GM18526 (cell line): ENCODE results near the gene ABCA7.

Experiments used
- POLR2A ChIP-seq: IDR thresholded peaks from 3 replicates; pipeline ENCODE4 v1.6.1; 2011; ENCODE audit not compliant: insufficient read length; ENCODE audit errors: extremely low read depth

ABCA7 gene

DNA sequence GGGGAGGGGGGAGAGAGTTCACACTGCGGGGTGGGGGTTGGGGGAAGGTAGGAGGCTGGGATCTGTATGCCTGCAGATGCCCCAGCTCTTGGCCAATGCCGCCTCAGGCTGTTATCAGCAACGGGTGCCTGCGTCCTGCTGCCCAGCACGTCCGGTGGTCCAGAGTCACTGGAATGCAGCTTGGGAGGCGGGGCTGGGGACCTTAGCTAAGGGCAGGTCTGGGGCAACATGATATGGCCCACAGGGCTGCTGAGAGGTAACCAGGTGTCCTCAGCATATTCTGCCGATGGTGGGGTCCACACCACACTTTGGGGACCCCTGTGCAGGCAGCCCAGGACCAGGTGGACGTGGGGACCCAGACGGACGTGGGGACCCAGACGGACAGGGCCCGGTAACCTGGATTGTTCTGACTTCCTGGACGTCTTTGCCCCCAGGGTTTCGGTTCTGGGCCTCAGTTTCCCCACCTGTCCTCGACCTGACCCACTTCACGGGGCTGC, 26.4 kb downstream of the ABCA7 start:
- TF ChIP-seq POLR2A: no peak

DNA sequence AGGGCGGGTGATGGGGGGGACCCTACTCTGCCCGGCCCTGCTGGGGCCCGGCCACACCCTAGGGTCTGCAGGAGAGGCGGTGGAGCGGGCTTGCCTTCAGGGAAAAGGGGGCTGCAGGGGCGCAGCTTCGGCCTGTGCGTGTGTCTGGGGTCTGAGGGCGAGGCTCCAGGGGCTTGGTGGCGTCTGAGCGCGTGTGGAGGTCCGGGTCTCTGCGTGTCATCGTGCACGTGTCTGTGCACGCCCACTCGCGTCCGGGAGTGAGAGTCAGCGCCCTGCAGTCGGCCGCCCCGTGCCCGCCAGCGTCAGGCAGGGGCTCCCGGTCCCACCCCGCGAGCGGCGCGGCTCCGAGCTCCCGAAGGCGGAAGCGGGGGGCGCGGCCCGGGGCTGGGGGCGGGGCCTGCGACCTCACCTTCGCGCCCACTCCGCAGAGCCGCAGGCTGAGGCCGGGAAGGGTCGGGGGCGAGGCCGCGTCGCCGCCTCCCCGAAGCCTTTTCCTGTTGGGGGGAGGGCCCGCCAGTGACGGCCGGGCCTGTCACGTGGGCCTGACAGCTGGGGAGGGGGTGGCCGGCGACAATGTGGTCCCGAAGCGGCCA, 26.9 kb downstream of the ABCA7 start, which contains the start of gene ARHGAP45:
Gene ARHGAP45, plus strand, starts transcription at position 420 of the 593 bp plus-strand sequence. CDS start 239 bp downstream, outside the sequence.
- peak; percentile 28 for TF ChIP-seq POLR2A

DNA sequence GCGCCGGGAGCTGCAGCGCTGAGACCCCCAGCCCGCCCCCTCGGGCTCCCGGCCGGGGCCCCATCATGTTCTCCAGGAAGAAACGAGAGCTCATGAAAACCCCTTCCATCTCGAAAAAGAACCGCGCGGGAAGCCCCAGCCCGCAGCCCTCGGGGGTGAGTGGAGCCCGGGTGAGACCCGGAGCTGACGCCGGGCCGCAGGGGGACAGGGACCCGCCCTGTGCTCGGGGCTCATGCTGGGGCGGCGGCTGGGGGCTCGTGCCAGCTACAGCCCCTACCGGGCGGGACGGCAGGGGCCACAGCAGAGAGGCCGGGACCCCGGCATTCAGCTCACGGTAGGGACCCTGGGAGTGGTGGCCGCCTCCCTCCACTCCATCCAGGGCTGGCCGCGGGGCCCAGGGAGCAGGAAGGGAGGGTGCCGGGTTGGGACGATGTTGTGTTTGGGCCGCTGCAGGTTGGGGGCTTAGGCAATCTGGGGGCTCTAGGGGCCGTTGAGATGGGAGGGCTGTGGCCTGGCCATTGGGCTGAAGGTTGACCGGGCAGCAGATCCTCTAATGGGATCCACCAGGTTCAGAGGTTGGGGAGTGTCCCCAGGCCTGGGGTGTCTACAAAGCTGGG, 27.5 kb downstream of the ABCA7 start:
- no peak for TF ChIP-seq POLR2A

DNA sequence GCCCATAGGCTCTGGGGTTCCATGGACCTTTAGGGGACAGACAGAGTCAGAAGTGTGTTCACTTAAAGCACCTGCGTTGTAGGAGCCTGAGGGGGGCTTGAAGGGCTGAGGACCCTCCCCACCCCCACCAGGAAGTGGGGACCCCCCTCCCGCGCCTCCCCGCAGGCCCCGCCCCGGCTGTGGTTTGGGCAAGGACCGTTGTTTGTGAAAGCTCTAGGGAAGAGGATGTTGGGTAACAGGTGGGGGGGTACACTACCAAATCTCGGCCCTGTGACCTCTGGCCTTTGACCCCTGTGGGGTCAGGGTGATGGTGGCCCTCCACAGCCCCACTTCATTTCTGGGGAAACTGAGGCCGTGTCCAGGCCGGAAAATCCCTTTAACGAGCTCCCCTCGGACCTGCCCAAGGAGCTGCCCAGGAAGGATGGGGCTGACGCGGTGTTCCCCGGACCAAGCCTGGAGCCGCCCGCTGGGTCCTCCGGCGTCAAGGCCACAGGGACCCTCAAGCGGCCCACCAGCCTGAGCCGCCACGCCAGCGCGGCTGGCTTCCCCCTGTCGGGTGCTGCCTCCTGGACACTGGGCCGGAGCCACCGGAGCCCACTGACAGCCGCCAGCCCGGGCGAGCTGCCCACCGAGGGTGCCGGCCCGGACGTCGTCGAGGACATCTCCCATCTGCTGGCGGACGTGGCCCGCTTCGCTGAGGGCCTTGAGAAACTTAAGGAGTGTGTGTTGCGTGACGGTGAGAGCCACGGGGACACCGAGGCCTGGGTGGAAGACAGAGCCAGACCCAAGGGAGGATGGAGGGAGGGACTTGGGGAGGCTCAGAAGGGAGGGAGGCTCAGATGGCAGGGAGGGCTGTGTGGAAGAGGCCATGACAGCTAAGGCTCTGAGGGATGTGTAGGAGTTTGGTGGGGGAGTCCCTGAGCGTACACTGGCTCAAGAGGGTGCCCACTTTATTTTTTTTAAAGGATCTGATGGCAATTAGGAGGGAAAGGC, 28.4 kb downstream of the ABCA7 start:
- TF ChIP-seq POLR2A: peak; percentile 22

DNA sequence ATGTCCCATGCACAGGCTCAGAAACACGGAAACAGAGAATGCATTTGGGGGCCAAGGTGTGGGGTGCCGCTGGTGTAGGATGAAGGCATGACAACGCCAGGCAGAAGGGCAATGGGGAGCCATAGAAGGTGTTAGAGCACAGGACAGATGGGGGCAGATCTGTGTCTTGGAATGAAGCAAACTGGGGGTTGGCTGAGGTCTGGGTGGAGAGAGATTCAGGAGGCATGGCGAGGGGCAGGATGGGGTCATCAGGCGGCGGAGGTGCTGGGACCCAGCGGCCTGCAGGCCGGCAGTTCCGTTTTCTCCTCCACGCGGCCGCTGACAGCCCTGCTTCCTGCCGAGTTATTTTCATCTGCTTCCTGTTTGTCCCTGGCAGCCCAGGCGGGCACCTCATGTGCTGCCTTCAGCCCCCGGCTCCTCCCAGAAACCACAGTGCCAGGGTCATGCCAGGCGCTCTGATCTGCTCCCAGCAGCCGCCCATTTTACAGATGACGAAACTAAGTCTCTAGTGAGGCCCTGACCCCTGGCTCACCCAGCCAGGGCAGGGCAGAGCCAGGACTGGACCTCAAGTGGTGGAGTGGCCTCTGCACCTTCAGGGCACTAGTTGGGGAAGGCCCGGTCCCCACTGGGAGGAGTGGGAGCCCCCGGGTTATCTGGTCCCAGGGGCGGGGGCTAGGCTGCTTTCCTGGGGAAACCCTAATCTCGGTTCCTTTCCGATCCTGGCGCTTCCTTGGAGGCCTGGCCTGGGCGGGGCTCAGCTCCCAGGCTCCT, 29.3 kb downstream of the ABCA7 start:
- TF ChIP-seq POLR2A: peak; percentile 51

DNA sequence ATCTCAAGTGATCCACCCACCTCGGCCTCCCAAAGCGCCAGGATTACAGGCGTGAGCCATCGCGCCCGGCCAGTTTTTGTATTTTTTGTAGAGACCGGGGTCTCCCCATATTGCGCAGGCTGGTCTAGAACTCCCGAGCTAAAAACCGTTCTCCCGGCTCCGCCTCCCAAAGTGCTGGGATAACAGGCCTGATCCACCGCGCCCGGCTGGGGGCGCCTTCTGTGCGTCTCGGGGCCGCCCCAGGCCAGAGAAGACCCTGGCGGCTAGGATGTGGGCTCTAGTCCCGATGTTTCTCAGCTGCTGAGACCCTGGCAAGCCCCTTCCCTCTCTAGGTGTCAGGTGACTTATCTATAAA, 30.6 kb downstream of the ABCA7 start:
- TF ChIP-seq POLR2A: no peak

DNA sequence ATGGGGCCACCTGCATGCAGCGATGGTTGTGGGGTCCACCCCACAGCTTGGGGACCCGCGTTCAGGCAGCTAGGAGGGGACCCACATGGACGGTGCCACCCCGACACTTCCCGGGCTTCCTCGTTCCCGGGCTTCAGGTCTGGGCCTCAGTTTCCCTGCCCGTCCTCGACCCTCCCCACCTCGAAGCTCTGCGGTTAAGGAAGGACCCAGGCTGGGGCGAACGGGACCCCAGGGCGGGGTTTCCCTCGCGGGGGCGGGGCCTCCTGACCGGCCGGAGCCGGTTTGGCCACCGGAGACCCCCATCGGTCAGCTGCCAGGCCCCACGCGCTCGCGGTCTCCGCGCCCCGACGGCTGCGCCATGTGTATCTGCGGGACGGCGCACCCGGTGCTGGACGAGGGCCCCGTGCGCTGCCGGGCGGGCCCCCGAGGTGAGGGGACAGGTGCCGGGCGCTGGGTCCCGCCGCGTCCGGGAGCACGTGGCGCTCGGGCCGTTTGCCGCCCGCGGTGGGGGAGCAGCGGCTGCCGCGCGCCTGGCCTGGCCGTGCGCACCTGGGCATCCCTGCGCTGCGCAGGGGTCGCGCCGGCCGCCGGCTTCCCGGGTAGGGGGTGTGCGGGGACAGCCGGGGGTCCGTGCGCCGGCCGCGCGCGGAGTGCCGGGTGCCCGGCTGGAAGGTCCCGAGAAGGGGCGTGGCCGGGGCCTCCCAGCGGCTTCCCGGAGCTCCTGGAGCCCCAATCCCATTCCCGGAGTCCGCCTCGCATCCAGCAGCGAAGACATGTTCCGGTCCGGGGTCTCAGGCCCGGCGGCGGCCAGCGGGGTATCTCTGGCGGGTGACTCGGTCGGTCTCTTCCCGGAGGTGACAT, 31.3 kb downstream of the ABCA7 start:
- no peak for TF ChIP-seq POLR2A

DNA sequence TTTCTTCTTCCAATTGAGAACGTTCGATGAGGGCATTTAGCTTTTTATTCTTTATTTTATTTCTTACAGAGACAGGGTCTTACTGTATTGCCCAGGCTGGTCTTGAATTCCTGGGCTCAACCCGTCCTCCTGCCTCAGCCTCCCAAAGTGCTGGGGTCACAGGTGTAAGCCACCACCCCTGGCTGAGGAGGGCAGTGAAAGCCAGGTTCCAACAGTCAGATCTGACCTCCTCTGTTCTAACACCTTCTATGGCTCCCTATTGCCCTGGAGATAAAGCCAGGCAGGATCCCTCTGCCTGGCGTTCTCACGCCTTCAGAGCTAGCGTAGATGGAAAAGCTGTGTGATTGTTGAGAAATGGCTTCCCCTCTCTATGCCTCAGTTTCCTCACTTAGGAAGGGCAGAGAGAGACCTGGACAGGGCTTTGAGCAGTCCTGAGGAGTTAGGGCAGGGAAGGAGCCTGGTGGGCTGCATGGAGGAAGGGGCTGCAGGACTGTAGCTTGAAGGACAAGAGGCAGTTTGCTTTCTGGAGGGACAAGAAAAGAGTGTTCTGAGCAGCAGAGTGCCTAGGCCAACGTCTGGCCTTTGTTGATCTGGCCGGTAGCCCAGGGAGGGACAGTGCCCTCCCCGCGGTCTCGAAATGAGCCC, 32.6 kb downstream of the ABCA7 start:
- no peak for TF ChIP-seq POLR2A

DNA sequence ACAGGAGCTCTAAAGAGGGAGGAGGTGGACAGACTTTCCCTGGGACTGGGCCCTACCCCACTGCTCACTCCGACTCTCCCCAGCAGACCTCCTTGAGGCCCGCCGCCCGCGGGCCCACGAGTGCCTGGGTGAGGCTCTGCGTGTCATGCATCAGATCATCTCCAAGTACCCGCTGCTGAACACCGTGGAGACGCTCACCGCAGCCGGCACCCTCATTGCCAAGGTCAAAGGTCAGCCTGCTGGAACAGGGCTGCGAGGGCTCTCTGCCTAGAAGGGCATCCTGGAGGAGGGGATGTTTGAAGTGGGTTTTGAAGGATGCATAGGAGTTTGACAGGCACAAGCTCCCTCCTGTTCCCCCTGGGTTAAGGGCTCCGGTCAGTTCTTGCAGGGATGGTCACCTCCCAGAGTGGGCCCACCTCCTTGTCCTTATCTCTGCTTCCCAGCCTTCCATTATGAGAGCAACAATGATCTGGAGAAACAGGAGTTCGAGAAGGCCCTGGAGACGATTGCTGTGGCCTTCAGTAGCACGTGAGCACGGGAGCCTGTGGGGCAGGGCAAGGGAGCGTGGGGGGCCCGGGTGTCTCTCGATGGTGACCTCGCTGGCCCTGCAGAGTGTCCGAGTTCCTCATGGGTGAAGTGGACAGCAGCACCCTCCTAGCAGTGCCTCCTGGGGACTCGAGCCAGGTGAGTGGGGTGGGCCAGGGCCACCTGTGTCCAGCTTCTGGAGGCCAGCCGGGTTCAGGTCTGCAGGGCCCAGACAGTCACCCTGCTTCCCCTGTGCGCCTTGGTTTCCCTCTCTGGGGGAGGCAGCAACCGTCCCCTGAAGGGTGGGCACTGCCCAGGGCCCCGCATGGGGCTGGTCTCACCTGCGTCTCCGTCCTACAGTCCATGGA, 33.4 kb downstream of the ABCA7 start:
- TF ChIP-seq POLR2A: no peak

DNA sequence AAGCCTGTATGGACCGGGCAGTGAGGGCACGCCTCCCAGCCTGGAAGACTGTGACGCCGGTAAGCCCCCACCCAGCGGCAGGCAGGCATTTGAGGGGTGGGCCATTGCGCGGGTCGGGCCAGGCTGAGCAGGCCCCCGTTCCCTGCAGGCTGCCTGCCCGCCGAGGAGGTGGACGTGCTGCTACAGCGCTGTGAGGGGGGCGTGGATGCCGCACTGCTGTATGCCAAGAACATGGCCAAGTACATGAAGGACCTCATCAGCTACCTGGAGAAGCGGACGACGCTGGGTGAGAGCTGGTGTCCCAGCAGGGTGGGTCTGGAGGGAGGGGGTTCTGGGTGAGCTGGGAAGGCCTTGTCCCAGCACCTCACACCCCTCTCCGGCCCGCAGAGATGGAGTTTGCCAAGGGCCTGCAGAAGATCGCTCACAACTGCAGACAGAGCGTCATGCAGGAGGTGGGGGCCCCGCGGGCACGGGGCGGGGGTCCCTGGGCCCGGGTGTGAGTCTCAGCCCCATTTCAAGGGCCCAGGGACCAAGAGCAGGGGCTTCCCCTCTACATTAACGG, 34.1 kb downstream of the ABCA7 start:
- no peak for TF ChIP-seq POLR2A

DNA sequence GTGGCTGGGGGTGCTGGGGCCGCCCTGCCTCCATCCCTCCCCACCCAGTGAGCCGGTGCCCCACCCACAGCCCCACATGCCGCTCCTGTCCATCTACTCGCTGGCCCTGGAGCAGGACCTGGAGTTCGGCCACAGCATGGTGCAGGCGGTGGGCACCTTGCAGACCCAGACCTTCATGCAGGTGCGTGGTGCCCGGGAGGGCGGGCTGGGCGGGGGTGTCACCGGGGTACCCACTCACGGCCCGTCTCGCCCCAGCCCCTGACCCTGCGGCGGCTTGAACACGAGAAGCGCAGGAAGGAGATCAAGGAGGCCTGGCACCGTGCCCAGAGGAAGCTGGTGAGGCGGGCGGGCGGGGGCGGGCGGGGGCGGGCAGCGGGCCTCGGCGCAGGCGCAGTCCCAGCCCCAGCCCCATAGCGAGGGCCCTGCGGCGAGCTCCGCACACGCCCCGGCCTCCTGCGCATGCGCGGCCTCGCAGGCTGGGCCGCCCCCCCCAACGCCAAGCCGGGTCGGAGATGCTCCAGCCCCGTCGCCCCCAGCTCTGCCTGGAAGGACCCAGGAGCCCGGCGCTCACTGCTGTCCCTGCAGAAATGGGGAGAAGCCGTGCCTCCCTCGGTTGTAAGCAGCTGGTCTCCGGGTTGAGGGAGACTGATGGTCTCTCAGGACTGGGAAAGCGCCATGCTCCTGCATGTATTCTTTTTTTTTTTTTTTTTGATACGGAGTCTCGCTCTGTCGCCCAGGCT, 34.8 kb downstream of the ABCA7 start:
- TF ChIP-seq POLR2A: peak; percentile 47

DNA sequence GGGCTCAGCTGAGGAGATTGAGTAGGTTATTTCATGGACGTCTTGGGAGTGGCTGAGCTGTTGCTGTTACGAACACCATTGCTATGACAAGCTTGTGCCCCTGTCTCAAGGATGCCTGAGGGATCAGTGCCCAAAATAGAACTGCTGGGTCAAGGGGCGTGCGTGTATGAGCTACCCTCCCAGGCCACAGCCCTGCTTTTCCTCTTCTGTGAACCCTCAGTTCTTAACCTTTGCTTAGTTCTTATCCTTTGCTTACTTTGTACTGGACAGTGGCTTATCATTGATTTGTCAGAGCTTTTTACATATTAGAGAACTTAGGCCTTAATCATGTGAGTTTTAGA, 36.1 kb downstream of the ABCA7 start:
- TF ChIP-seq POLR2A: no peak

DNA sequence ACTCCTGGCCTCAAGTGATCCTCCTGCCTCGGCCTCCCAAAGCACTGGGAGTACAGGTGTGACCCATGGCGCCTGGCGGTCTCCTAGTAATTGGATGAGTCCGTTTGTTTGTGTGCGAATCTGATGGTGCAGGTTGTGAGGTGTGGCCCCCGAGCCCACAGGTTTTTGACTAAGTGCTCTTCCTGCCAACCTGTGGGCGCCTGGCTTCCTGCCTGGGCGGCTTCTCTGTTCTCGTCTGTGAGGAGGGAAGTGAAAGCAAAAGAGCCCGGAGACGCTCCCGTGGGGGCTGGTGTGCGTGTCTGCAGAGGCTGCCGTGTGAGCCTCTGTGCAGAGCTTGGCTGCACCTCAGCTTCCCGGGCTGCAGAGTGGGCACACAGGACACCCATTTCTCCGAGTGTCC, 37.0 kb downstream of the ABCA7 start:
- TF ChIP-seq POLR2A: peak; percentile 29
